ENCODE results near the gene MAP2K4.

MAP2K4 gene

GRCh38 chr17:12050646-12051225, 30.1 kb downstream of the MAP2K4 start:
- H3K4me3 ChIP-seq (ENCODE audit: low read depth, low read length): no peak overlapping the region
- no peak for TF ChIP-seq CTCF (IDR thresholded peaks at IDR 0.05; ENCODE audit: borderline replicate concordance, insufficient read depth, low read depth, low read length)

- TF ChIP-seq CTCF (IDR thresholded peaks at IDR 0.05; ENCODE audit: borderline replicate concordance, insufficient read depth, low read depth, low read length): no peak
- no peak overlapping the region for H3K4me3 ChIP-seq (ENCODE audit: low read depth, low read length)
Observed at GRCh38 chr17:12053552-12053951, 32.9 kb downstream of the MAP2K4 start.

- no peak for TF ChIP-seq CTCF (IDR thresholded peaks at IDR 0.05; ENCODE audit: borderline replicate concordance, insufficient read depth, low read depth, low read length)
- no peak overlapping the region for H3K4me3 ChIP-seq (ENCODE audit: low read depth, low read length)
Observed at GRCh38 chr17:12055889-12056288, 35.2 kb downstream of the MAP2K4 start.

- H3K4me3 ChIP-seq (ENCODE audit: low read depth, low read length): no peak overlapping the region
- no peak for TF ChIP-seq CTCF (IDR thresholded peaks at IDR 0.05; ENCODE audit: borderline replicate concordance, insufficient read depth, low read depth, low read length)
Observed at GRCh38 chr17:12057520-12057919, 36.8 kb downstream of the MAP2K4 start.

GRCh38 chr17:12058535-12058934, 37.9 kb downstream of the MAP2K4 start:
- no peak for TF ChIP-seq CTCF (IDR thresholded peaks at IDR 0.05; ENCODE audit: borderline replicate concordance, insufficient read depth, low read depth, low read length)
- no peak overlapping the region for H3K4me3 ChIP-seq (ENCODE audit: low read depth, low read length)

- no peak overlapping the region for H3K4me3 ChIP-seq (ENCODE audit: low read depth, low read length)
- TF ChIP-seq CTCF (IDR thresholded peaks at IDR 0.05; ENCODE audit: borderline replicate concordance, insufficient read depth, low read depth, low read length): no peak
Observed at GRCh38 chr17:12062249-12062648, 41.6 kb downstream of the MAP2K4 start.

- TF ChIP-seq CTCF (IDR thresholded peaks at IDR 0.05; ENCODE audit: borderline replicate concordance, insufficient read depth, low read depth, low read length): no peak
- H3K4me3 ChIP-seq (ENCODE audit: low read depth, low read length): no peak overlapping the region
Observed at GRCh38 chr17:12064395-12064794, 43.7 kb downstream of the MAP2K4 start.

Data from GM12875 (cell line).